ENCODE data around the gene SLC6A3. TPM values are rescaled to one million over a fixed set of nuclear protein-coding genes. Genes with fewer than 3 reads are reported as not detected.
"Not testable (repeated sequence)": the region's sequence is repeated elsewhere in the genome, so short reads cannot be mapped to it uniquely, and the experiment has no call there.

The SLC6A3 gene
- total RNA-seq, 4 donors from 2014 or later, result not detected

DNA sequence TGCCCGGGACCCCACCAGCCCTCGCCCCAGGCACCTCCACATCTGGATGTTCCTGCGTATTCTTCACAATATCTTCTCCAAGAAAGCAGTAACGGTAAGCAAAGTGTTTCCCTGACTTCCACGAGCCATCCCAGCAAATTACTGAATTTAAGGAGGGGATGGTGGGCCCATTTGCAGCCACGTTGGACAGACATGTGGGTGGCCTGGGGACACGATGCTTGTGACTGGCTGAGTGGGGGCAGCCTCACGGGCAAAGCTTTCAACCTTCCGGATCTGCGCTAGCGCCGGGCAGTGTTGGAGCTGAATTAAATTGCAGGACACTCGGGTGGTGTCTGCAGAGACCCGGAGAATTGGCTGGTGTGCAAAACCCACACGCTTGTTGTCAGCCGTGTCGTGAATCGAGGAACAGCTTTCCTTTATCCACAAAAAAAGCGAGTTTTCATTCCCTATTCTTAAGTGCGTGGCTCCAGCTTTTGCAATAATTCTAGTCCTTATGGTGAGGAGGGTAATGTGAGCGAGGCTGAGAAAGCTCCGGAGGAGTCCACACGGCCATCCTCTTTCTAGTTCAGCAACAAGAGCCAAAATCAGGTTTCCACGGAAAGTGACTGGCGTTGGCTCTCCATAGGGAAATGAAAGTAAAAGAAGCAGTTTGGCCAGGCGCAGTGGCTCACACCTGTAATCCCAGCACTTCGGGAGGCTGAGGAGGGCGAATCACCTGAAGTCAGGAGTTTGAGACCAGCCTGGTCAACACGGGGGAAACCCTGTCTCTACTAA, 82.8 kb downstream of the SLC6A3 start:
- intact Hi-C loops (cut with DNase I; ENCODE audit: low total_unique reads) (no loop called here), in situ Hi-C loops (cut with MboI; ENCODE audit: low pct_ligation_motif_present in 1 of 4, low pct_unique_long_range_greater_than_20kb in 1 of 4, low sequenced_read_pairs in 3 of 4) (loop anchor here in 1 of 4 donors (25.0 kb wide), 1 partner anchor 275 kb away; no protein-coding TSS in a partner anchor)
- Histone ChIP-seq H3K27ac (no peak overlapping the region), H3K4me1 (no peaks in the 10 kb centered on the region), H3K36me3 (no peaks in the 10 kb centered on the region), H3K9me3 (no peaks in the 10 kb centered on the region), H3K27me3 (peaks cover 49% of the 10 kb centered on the region), H3K4me3 (no peak overlapping the region)
- WGBS, 2 donors (ENCODE audit: low coverage in 1 of 2), result 75 to 83% methylated on average over 9 to 29 of the region's 29 CpGs
- TF ChIP-seq EP300 (IDR thresholded peaks at IDR 0.05; ENCODE audit: low read depth) (no peak), POLR2AphosphoS5 (IDR thresholded peaks at IDR 0.05) (no peak), POLR2A (IDR thresholded peaks at IDR 0.05) (no peak)
- TF ChIP-seq, protein P1, sequence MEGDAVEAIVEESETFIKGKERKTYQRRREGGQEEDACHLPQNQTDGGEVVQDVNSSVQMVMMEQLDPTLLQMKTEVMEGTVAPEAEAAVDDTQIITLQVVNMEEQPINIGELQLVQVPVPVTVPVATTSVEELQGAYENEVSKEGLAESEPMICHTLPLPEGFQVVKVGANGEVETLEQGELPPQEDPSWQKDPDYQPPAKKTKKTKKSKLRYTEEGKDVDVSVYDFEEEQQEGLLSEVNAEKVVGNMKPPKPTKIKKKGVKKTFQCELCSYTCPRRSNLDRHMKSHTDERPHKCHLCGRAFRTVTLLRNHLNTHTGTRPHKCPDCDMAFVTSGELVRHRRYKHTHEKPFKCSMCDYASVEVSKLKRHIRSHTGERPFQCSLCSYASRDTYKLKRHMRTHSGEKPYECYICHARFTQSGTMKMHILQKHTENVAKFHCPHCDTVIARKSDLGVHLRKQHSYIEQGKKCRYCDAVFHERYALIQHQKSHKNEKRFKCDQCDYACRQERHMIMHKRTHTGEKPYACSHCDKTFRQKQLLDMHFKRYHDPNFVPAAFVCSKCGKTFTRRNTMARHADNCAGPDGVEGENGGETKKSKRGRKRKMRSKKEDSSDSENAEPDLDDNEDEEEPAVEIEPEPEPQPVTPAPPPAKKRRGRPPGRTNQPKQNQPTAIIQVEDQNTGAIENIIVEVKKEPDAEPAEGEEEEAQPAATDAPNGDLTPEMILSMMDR (IDR thresholded peaks at IDR 0.05), result no peak
- no peak for DNase-seq

DNA sequence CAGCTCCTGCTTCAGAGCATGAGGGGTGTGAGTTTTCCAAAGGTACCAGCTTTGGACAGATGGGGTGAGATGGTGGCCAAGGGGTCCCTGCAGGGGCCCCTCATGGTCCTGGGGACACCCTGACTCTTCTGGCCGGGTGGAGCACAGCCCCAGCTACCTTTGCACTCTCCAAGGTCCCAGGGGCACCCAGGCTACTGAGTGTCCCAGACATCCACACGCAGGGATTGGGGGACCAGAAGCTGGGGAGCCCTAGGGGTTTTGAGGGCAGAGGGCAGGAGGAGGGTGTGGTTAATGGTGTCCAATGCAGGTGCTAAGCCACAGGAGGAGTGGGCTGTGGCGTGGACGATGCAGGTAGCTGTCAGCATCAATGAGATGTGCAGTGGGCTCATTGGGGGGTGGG, 84.4 kb downstream of the SLC6A3 start:
- no peaks in the 10 kb centered on the region for H3K4me1 ChIP-seq

DNA sequence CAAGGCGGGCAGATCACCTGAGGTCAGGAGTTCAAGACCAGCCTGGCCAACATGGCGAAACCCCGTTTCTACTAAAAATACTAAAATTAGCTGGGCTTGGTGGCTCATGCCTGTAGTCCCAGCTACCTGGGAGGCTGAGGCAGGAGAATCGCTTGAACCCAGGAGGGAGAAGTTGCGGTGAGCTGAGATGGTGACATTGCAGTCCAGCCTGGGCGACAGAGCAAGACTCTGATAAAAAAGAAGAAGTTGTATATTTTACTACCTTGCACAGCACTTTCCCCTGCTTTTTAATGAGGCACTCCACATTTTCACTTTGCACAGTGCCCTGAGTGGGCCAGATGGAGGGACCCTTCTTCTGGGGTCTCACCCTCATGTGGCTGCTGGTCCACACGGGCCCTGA, 84.9 kb downstream of the SLC6A3 start:
- DNase-seq; intact Hi-C loops (cut with DNase I; ENCODE audit: low total_unique reads); H3K36me3 ChIP-seq; H3K9me3 ChIP-seq; H3K4me3 ChIP-seq; H3K4me1 ChIP-seq; H3K27ac ChIP-seq: not testable (repeated sequence)
- H3K27me3 ChIP-seq, result peaks cover 57% of the 10 kb centered on the region
- WGBS, 2 donors (ENCODE audit: low coverage in 1 of 2), result 79 to 88% methylated on average over 6 to 7 of the region's 7 CpGs
- in situ Hi-C loops (cut with MboI; ENCODE audit: low pct_ligation_motif_present in 1 of 4, low pct_unique_long_range_greater_than_20kb in 1 of 4, low sequenced_read_pairs in 3 of 4), result loop anchor here in 1 of 4 donors (25.0 kb wide), 1 partner anchor 277 kb away; no protein-coding TSS in a partner anchor

More for the DNA sequence above, 84.4 kb downstream of the SLC6A3 start:
- H3K9me3 ChIP-seq, result no peaks in the 10 kb centered on the region
- no peaks in the 10 kb centered on the region for H3K36me3 ChIP-seq
- TF ChIP-seq EP300 (IDR thresholded peaks at IDR 0.05; ENCODE audit: low read depth), result no peak
- no peak for TF ChIP-seq POLR2AphosphoS5 (IDR thresholded peaks at IDR 0.05)
- no peak for TF ChIP-seq POLR2A (IDR thresholded peaks at IDR 0.05)
- TF ChIP-seq, protein P1 (IDR thresholded peaks at IDR 0.05), result no peak
- H3K27me3 ChIP-seq, result peaks cover 55% of the 10 kb centered on the region
- no peak overlapping the region for H3K27ac ChIP-seq
- in situ Hi-C loops (cut with MboI; ENCODE audit: low pct_ligation_motif_present in 1 of 4, low pct_unique_long_range_greater_than_20kb in 1 of 4, low sequenced_read_pairs in 3 of 4) (loop anchor here in 1 of 4 donors (25.0 kb wide), 1 partner anchor 276 kb away; no protein-coding TSS in a partner anchor), intact Hi-C loops (cut with DNase I; ENCODE audit: low total_unique reads) (no loop called here)
- 86% methylated on average over 4 of the region's 4 CpGs; no CpG with 5 or more reads in 1 of the 2 donors for WGBS, 2 donors (ENCODE audit: low coverage in 1 of 2)
- H3K4me3 ChIP-seq, result no peak overlapping the region
- DNase-seq, result no peak

DNA sequence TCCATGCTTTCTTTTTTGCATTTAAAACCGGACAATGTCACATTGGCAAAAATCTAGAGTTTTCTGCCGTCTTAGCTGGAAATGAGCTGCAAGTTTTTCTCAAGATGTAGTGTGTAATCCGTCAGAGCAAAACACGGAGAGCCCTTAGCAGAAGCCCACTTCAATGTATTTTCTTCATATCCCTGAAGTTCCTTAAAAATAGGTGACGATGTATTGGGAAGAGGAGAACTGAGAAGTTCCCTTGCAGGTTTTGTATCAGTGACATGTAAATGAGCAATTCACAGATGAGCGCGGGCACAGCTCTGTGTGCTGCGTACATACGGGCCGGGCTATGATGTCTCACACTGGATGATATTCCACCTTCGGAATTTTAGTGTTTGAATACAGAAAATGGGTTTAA, 85.5 kb downstream of the SLC6A3 start:
- Histone ChIP-seq H3K9me3 (no peaks in the 10 kb centered on the region), H3K27ac (no peak overlapping the region), H3K27me3 (peaks cover 54% of the 10 kb centered on the region), H3K36me3 (no peaks in the 10 kb centered on the region), H3K4me1 (no peaks in the 10 kb centered on the region), H3K4me3 (no peak overlapping the region)
- intact Hi-C loops (cut with DNase I; ENCODE audit: low total_unique reads), result no loop called here
- TF ChIP-seq POLR2AphosphoS5 (IDR thresholded peaks at IDR 0.05) (no peak), EP300 (IDR thresholded peaks at IDR 0.05; ENCODE audit: low read depth) (no peak), POLR2A (IDR thresholded peaks at IDR 0.05) (no peak)
- TF ChIP-seq, protein P1 (IDR thresholded peaks at IDR 0.05), result no peak
- 80 to 90% methylated on average over 2 to 11 of the region's 11 CpGs for WGBS, 2 donors (ENCODE audit: low coverage in 1 of 2)
- in situ Hi-C loops (cut with MboI; ENCODE audit: low pct_ligation_motif_present in 1 of 4, low pct_unique_long_range_greater_than_20kb in 1 of 4, low sequenced_read_pairs in 3 of 4), result loop anchor here in 1 of 4 donors (25.0 kb wide), 1 partner anchor 278 kb away; no protein-coding TSS in a partner anchor
- DNase-seq, result no peak
